ENCODE data around the gene ADAM19.

Gene ADAM19

GRCh38 chr5:157606046-157606445, 30.5 kb upstream of the ADAM19 start:
- WGBS = 94% methylated on average over 2 of the region's 2 CpGs
- no peak overlapping the region for H2BK12ac ChIP-seq (ENCODE audit: low read length in 2 of 2)
- DNase-seq = no peak

GRCh38 chr5:157603333-157604190, 28.0 kb upstream of the ADAM19 start:
- peak overlapping the region; percentile 75 for H2AK5ac ChIP-seq (ENCODE audit: low read length, severe bottlenecking)
- no peak overlapping the region for H2BK120ac ChIP-seq (ENCODE audit: low read depth, low read length)
- no peak overlapping the region for H3K9ac ChIP-seq (ENCODE audit: low read length)
- H4K91ac ChIP-seq (ENCODE audit: low read length) = no peak overlapping the region
- no peak overlapping the region for H4K8ac ChIP-seq (ENCODE audit: low read length)
- H3K14ac ChIP-seq (ENCODE audit: low read length in 2 of 2) = no peak overlapping the region
- H2BK12ac ChIP-seq (ENCODE audit: low read length in 2 of 2) = no peak overlapping the region
- peak overlapping the region; percentile 21 for H3K4me2 ChIP-seq (ENCODE audit: low read length, poor library complexity, severe bottlenecking)
- no peak overlapping the region for H3K4ac ChIP-seq (ENCODE audit: low read depth in 1 of 2, low read length in 2 of 2)
- H3K18ac ChIP-seq (ENCODE audit: low read depth in 1 of 2, low read length in 2 of 2) = no peak overlapping the region
- H3K36me3 ChIP-seq (ENCODE audit: control insufficient read depth in 1 of 2, insufficient read depth in 2 of 2, low read depth in 1 of 2, low read length in 2 of 2) = no peaks in the 10 kb centered on the region
- peaks cover 13% of the 10 kb centered on the region for H3K4me1 ChIP-seq (ENCODE audit: control insufficient read depth, insufficient read depth, low read depth, low read length)
- peak overlapping the region; percentile 97 for H3K27ac ChIP-seq (ENCODE audit: low read length, poor library complexity, severe bottlenecking)
- no peak overlapping the region for H2BK15ac ChIP-seq (ENCODE audit: low read depth, poor library complexity, severe bottlenecking)
- H3K79me1 ChIP-seq (replicated peaks; ENCODE audit: low read length, poor library complexity, severe bottlenecking) = no peaks in the 10 kb centered on the region
- DNase-seq = peak; percentile 63
- no peak overlapping the region for H3K4me3 ChIP-seq (ENCODE audit: insufficient read depth in 1 of 2, low read depth in 1 of 2, low read length in 2 of 2)
- WGBS = 75% methylated on average over 8 of the region's 12 CpGs
- no peak overlapping the region for H3K23ac ChIP-seq (ENCODE audit: low read length in 2 of 2)
- H3K9me3 ChIP-seq (ENCODE audit: control insufficient read depth, low read length) = no peaks in the 10 kb centered on the region
- no peak overlapping the region for H2AFZ ChIP-seq (ENCODE audit: low read depth, low read length)
- H3K27me3 ChIP-seq (ENCODE audit: control insufficient read depth in 1 of 2, insufficient read depth in 1 of 2, low read length in 2 of 2) = no peaks in the 10 kb centered on the region
- H2BK5ac ChIP-seq (ENCODE audit: low read depth, low read length, poor library complexity, severe bottlenecking) = no peak overlapping the region

More at GRCh38 chr5:157606046-157606445, 30.5 kb upstream of the ADAM19 start:
- Histone ChIP-seq H4K91ac (ENCODE audit: low read length) (no peak overlapping the region), H2BK15ac (ENCODE audit: low read depth, poor library complexity, severe bottlenecking) (no peak overlapping the region), H3K9ac (ENCODE audit: low read length) (no peak overlapping the region), H3K27me3 (ENCODE audit: control insufficient read depth in 1 of 2, insufficient read depth in 1 of 2, low read length in 2 of 2) (no peaks in the 10 kb centered on the region), H3K79me1 (replicated peaks; ENCODE audit: low read length, poor library complexity, severe bottlenecking) (no peaks in the 10 kb centered on the region), H3K9me3 (ENCODE audit: control insufficient read depth, low read length) (no peaks in the 10 kb centered on the region), H3K14ac (ENCODE audit: low read length in 2 of 2) (no peak overlapping the region), H2AFZ (ENCODE audit: low read depth, low read length) (no peak overlapping the region), H3K4ac (ENCODE audit: low read depth in 1 of 2, low read length in 2 of 2) (no peak overlapping the region), H2BK5ac (ENCODE audit: low read depth, low read length, poor library complexity, severe bottlenecking) (no peak overlapping the region), H2BK120ac (ENCODE audit: low read depth, low read length) (no peak overlapping the region), H3K4me3 (ENCODE audit: insufficient read depth in 1 of 2, low read depth in 1 of 2, low read length in 2 of 2) (no peak overlapping the region), H3K4me1 (ENCODE audit: control insufficient read depth, insufficient read depth, low read depth, low read length) (peaks cover 13% of the 10 kb centered on the region), H4K8ac (ENCODE audit: low read length) (no peak overlapping the region), H3K4me2 (ENCODE audit: low read length, poor library complexity, severe bottlenecking) (no peak overlapping the region), H3K23ac (ENCODE audit: low read length in 2 of 2) (no peak overlapping the region), H2AK5ac (ENCODE audit: low read length, severe bottlenecking) (peak overlapping the region; percentile 47), H3K18ac (ENCODE audit: low read depth in 1 of 2, low read length in 2 of 2) (no peak overlapping the region), H3K27ac (ENCODE audit: low read length, poor library complexity, severe bottlenecking) (no peak overlapping the region), H3K36me3 (ENCODE audit: control insufficient read depth in 1 of 2, insufficient read depth in 2 of 2, low read depth in 1 of 2, low read length in 2 of 2) (no peaks in the 10 kb centered on the region)

- H3K18ac ChIP-seq (ENCODE audit: low read depth in 1 of 2, low read length in 2 of 2) = peak overlapping the region in 1 of 2 experiments; percentile 8
- H2BK12ac ChIP-seq (ENCODE audit: low read length in 2 of 2) = no peak overlapping the region
- no peak overlapping the region for H3K4me2 ChIP-seq (ENCODE audit: low read length, poor library complexity, severe bottlenecking)
- no peaks in the 10 kb centered on the region for H3K9me3 ChIP-seq (ENCODE audit: control insufficient read depth, low read length)
- H3K79me1 ChIP-seq (replicated peaks; ENCODE audit: low read length, poor library complexity, severe bottlenecking) = no peaks in the 10 kb centered on the region
- 88% methylated on average over 4 of the region's 4 CpGs for whole genome bisulfite sequencing
- H2BK15ac ChIP-seq (ENCODE audit: low read depth, poor library complexity, severe bottlenecking) = no peak overlapping the region
- H2BK5ac ChIP-seq (ENCODE audit: low read depth, low read length, poor library complexity, severe bottlenecking) = no peak overlapping the region
- H3K9ac ChIP-seq (ENCODE audit: low read length) = no peak overlapping the region
- no peak overlapping the region for H4K8ac ChIP-seq (ENCODE audit: low read length)
- H2AK5ac ChIP-seq (ENCODE audit: low read length, severe bottlenecking) = peak overlapping the region; percentile 57
- peak overlapping the region; percentile 39 for H2AFZ ChIP-seq (ENCODE audit: low read depth, low read length)
- no peak overlapping the region for H3K14ac ChIP-seq (ENCODE audit: low read length in 2 of 2)
- no peaks in the 10 kb centered on the region for H3K36me3 ChIP-seq (ENCODE audit: control insufficient read depth in 1 of 2, insufficient read depth in 2 of 2, low read depth in 1 of 2, low read length in 2 of 2)
- peak overlapping the region; percentile 49 for H3K27ac ChIP-seq (ENCODE audit: low read length, poor library complexity, severe bottlenecking)
- H2BK120ac ChIP-seq (ENCODE audit: low read depth, low read length) = no peak overlapping the region
- H3K4ac ChIP-seq (ENCODE audit: low read depth in 1 of 2, low read length in 2 of 2) = no peak overlapping the region
- H3K23ac ChIP-seq (ENCODE audit: low read length in 2 of 2) = no peak overlapping the region
- no peak overlapping the region for H3K4me3 ChIP-seq (ENCODE audit: insufficient read depth in 1 of 2, low read depth in 1 of 2, low read length in 2 of 2)
- peaks cover 12% of the 10 kb centered on the region for H3K4me1 ChIP-seq (ENCODE audit: control insufficient read depth, insufficient read depth, low read depth, low read length)
- no peak overlapping the region for H4K91ac ChIP-seq (ENCODE audit: low read length)
- DNase-seq = no peak
- H3K27me3 ChIP-seq (ENCODE audit: control insufficient read depth in 1 of 2, insufficient read depth in 1 of 2, low read length in 2 of 2) = no peaks in the 10 kb centered on the region
Measured at GRCh38 chr5:157602505-157602904, 26.9 kb upstream of the ADAM19 start.

GRCh38 chr5:157600252-157600651, 24.7 kb upstream of the ADAM19 start:
- Histone ChIP-seq H3K4me3 (ENCODE audit: insufficient read depth in 1 of 2, low read depth in 1 of 2, low read length in 2 of 2) (no peak overlapping the region), H3K23ac (ENCODE audit: low read length in 2 of 2) (no peak overlapping the region), H3K27ac (ENCODE audit: low read length, poor library complexity, severe bottlenecking) (no peak overlapping the region), H2BK12ac (ENCODE audit: low read length in 2 of 2) (no peak overlapping the region), H2BK15ac (ENCODE audit: low read depth, poor library complexity, severe bottlenecking) (no peak overlapping the region), H3K4me2 (ENCODE audit: low read length, poor library complexity, severe bottlenecking) (no peak overlapping the region), H2BK5ac (ENCODE audit: low read depth, low read length, poor library complexity, severe bottlenecking) (no peak overlapping the region), H4K8ac (ENCODE audit: low read length) (no peak overlapping the region), H3K4ac (ENCODE audit: low read depth in 1 of 2, low read length in 2 of 2) (no peak overlapping the region), H4K91ac (ENCODE audit: low read length) (no peak overlapping the region), H2BK120ac (ENCODE audit: low read depth, low read length) (no peak overlapping the region), H3K9ac (ENCODE audit: low read length) (no peak overlapping the region), H3K14ac (ENCODE audit: low read length in 2 of 2) (no peak overlapping the region), H3K36me3 (ENCODE audit: control insufficient read depth in 1 of 2, insufficient read depth in 2 of 2, low read depth in 1 of 2, low read length in 2 of 2) (no peaks in the 10 kb centered on the region), H3K4me1 (ENCODE audit: control insufficient read depth, insufficient read depth, low read depth, low read length) (peaks cover 7% of the 10 kb centered on the region), H3K9me3 (ENCODE audit: control insufficient read depth, low read length) (no peaks in the 10 kb centered on the region), H3K79me1 (replicated peaks; ENCODE audit: low read length, poor library complexity, severe bottlenecking) (no peaks in the 10 kb centered on the region), H2AK5ac (ENCODE audit: low read length, severe bottlenecking) (peak overlapping the region; percentile 49), H3K18ac (ENCODE audit: low read depth in 1 of 2, low read length in 2 of 2) (no peak overlapping the region), H2AFZ (ENCODE audit: low read depth, low read length) (no peak overlapping the region), H3K27me3 (ENCODE audit: control insufficient read depth in 1 of 2, insufficient read depth in 1 of 2, low read length in 2 of 2) (no peaks in the 10 kb centered on the region)
- 90% methylated on average over 1 of the region's 1 CpG for WGBS
- DNase-seq = no peak

Measured in mesenchymal stem cell (in vitro differentiated cells and primary cell).